NB4 (cell line): ENCODE data around the gene ZNF134.

Experiments
- DNase-seq: peaks from one replicate; pipeline ENCODE4 v3.0.0; 2010; ENCODE audit warnings: low read depth
- H3K4me3 ChIP-seq: one replicate; pipeline ENCODE4 v1.5.1; 2011; ENCODE audit warnings: mild to moderate bottlenecking, low read depth, low read length, moderate library complexity
- CTCF ChIP-seq: IDR thresholded peaks from one replicate; pipeline ENCODE4 v1.5.1; 2012; ENCODE audit warnings: low read depth, low read length
- MAX ChIP-seq: IDR thresholded peaks from 2 replicates; pipeline ENCODE4 v1.6.1; 2011; ENCODE audit warnings: low read depth, low read length
- MYC ChIP-seq: IDR thresholded peaks from 2 replicates; pipeline ENCODE4 v1.6.1; 2011; ENCODE audit warnings: low read depth, low read length
- POLR2A ChIP-seq: IDR thresholded peaks from 2 replicates; pipeline ENCODE4 v1.6.1; 2011; ENCODE audit warnings: mild to moderate bottlenecking; ENCODE audit not compliant: insufficient read length; ENCODE audit errors: extremely low read depth

Gene ZNF134

GRCh38 chr19:57613941-57614743 is at the start of gene ZNF134:
Gene ZNF134, plus strand, starts transcription at chr19:57614242. Its CDS starts 5,227 bp downstream, at chr19:57619469.
- TF ChIP-seq MYC: peak; percentile 50
- TF ChIP-seq POLR2A: peak; percentile 65
- TF ChIP-seq CTCF: no peak
- peak; percentile 71 for TF ChIP-seq MAX
- H3K4me3 ChIP-seq: peak within 1 kb of the TSS; percentile 81
- peak; percentile 89 for DNase-seq

- TF ChIP-seq MAX: no peak
- TF ChIP-seq POLR2A: no peak
- TF ChIP-seq CTCF: no peak
- TF ChIP-seq MYC: no peak
- peak; percentile 36 for DNase-seq
- no peak overlapping the region for H3K4me3 ChIP-seq
These were observed 47.4 kb upstream of the ZNF134 start for GRCh38 chr19:57566396-57567265.

GRCh38 chr19:57570707-57571106 is 43.3 kb upstream of the ZNF134 start:
- no peak for DNase-seq
- no peak for TF ChIP-seq MAX
- TF ChIP-seq POLR2A: no peak
- no peak for TF ChIP-seq CTCF
- TF ChIP-seq MYC: no peak
- no peak overlapping the region for H3K4me3 ChIP-seq

- DNase-seq: no peak
- no peak overlapping the region for H3K4me3 ChIP-seq
- TF ChIP-seq POLR2A: no peak
- no peak for TF ChIP-seq CTCF
- TF ChIP-seq MAX: no peak
- TF ChIP-seq MYC: no peak
These were observed 41.6 kb upstream of the ZNF134 start for GRCh38 chr19:57572415-57572947.

- H3K4me3 ChIP-seq: no peak overlapping the region
- DNase-seq: no peak
- no peak for TF ChIP-seq MAX
- TF ChIP-seq MYC: no peak
- TF ChIP-seq CTCF: no peak
- no peak for TF ChIP-seq POLR2A
These were observed 37.4 kb upstream of the ZNF134 start for GRCh38 chr19:57576661-57577060.
